HG03520 (cell line): ENCODE results near the gene MINK1.

ENCODE experiments used
- ATAC-seq: cut with Tn5 transposase; IDR thresholded peaks from one replicate; pipeline ENCODE4 v1.9.1; 2021; ENCODE audit warnings: mild to moderate bottlenecking, moderate library complexity; ENCODE audit not compliant: unreplicated experiment

The MINK1 gene

GRCh38 chr17:4945176-4945943 is 112.2 kb downstream of the MINK1 start:
- ATAC-seq, result no peak

DNA sequence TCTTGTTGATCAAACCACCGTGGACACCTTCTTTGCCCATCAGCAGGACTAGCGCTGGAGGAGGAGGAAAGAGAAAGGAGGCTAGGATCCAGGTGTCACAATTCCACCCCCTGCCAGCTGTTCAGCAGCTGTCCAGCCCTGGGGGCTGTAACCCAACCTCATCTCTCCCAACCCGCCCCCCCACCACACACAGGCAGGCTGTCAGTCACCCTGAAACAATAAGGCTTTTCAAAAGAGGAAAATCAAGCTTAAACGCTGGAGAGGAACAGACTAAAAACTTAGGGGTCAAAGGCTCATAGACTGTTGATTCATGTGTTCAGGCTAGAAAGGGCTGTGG is 112.8 kb downstream of the MINK1 start:
- no peak for ATAC-seq

DNA sequence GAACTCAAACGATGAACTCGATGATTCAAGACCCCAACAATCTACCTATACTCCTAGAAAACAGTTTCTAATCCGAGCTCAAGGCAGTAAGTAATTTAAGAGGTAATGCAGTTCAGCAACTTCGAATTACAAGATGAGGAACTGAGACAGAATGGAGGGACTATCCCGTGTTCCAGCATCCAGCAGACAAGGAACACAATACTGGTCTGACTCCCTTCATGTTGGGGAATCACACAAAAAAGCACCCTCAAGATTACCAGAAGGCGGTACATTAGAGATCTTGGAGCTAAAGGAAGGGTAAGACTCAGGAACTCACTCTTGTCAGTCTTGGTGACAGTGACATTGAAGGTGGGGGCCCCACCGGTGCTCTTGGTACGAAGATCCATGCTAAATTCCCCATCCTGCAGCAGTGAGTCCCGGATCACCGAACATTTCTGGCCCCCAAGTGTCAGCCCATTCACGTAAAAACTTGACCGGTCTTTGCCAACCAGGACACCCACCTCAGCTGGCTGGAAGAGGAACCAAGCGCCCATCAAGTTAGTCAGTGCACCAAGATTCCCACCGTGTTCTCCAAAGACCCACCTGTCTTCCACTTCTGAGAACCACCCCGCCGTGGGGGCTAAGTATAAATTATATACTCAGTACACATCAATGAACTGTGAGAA is 113.3 kb downstream of the MINK1 start:
- ATAC-seq, result no peak

- ATAC-seq, result no peak
These were observed 113.9 kb downstream of the MINK1 start for GRCh38 chr17:4947010-4947410.
